ENCODE results near the gene COL18A1.
"Not testable (repeated sequence)": the region's sequence is repeated elsewhere in the genome, so short reads cannot be mapped to it uniquely, and the experiment has no call there.

The COL18A1 gene

DNA sequence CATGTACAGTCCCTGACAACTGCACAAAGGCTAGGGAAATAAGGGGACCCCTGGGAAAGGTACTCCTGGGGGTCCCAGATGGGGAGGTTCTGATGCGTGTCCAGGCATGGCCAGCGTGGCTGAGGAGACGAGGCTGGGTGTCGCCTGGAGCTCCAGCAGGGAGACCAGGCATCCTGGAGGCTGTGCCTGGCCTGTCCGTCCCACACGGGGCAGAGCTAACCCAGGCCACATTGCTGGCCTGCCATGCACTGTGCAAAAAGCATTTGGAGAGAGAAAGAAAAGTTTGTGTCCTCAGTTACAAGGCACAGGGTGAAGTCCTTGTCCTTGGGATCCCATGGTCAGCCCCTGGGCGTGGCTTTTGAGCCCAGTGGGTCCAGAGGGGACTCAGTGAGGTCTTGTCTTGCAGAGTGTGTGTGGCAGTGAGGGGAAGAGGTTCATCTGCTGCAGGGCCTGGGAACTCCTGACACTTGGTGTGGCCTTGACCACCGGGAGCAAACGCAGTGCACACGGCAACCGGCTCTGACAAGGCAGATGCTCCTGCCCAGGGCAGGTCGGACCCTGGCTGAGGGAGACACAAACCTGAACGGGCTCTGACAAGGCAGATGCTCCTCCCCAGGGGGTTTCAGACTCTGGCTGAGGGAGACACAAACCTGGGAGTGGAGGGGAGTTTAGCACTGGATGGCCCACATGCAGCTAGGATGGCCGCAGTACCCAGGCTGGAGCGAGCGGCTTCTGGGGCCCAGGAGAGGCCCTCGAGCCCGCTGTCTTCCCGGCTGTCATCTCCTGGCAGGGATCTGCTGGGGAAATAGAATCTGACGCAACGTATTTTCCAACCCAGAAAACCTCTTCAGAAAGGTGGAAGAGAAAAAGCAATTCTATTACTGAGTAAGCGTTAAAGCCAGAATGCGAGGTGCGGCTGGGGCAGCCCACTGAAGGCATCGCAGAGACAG lies 37.3 kb upstream of the COL18A1 start:
- no peak for DNase-seq

DNA sequence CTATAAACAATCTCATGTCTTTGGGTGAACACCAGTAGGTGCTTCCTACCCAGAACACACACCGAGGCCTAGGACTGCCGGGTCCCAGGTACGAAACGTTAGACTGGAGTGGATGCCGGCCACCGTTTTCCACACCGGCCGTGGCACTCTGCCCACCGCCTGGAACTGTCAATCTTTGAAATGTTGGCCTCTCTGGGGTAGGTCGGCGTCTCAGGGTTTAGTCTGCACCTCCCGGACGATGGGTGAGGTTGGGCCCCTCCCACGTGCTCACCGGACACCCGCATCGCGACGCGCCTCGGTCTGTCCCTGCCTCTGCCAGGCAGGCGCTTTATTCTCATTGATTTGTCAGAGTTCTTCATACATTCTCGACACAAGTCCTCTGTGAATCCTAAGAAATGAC lies 35.9 kb upstream of the COL18A1 start:
- not testable (repeated sequence) for DNase-seq

DNA sequence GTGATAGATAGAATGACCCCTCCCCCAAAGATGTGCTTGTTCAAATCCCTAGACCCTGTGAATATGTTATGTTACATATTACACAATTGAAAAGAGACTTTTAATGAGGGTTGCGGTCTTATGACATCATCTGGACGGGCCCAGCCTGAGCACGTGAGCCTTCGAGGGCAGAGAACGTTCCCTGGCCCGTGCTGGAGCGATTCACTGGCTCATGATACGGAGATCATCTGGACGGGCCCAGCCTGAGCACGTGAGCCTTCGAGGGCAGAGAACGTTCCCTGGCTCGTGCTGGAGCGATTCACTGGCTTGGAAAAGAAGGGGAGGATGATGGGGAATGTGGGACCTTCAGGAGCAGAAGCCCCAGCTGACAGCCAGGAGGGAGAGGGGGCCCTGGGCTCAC lies 34.4 kb upstream of the COL18A1 start:
- DNase-seq: no peak

DNA sequence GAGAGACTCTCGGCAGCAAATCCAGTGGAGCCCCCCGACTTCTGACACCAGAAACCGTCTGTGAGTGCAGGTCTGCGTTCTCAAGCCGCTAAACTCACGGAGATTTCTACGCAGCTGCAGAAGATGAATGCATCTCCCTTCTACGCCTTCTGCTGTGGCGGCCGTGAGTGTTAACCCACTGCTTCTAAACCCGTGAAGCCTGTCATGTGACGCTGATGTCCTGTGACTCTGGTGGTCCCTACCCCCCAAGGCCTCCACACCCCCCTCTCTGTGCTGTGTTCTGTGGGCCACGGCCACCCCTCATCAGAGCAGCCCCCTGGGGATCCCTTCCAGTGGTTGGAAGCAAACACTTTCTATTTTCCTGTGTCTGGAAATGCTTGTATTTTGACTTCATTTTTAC lies 33.9 kb upstream of the COL18A1 start:
- no peak for DNase-seq

- DNase-seq: no peak
Measured at GRCh38 chr21:45371655-45372054, 33.3 kb upstream of the COL18A1 start.

DNA sequence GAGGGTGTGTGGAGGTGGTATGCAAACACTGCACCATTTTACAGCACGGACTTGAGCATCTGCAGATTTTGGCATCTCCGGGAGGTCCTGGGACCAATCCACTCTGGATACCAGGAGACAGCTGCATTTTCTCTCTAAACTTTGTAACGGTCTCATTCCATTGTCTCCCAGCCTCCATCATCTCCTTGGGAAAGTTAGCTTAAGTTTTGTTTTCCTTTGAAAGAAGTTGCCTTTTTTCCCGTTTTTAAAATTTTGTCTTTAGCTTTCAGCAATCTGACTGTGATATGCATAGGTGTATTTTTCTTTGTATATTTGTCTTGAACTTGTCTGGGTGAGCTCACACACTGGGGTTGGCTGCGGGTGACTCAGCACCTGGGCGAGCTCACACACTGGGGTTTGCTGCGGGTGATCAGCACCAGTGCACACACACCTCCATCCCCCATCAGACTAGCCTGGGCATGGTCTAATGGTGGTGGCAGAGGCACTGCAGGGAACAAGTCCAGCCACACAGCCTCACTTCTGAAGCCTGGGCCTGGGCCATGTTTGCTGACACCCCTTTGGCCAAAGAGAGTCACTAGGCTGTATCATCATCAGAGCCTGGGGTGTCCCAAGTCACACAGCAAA lies 32.1 kb upstream of the COL18A1 start:
- DNase-seq: no peak

DNA sequence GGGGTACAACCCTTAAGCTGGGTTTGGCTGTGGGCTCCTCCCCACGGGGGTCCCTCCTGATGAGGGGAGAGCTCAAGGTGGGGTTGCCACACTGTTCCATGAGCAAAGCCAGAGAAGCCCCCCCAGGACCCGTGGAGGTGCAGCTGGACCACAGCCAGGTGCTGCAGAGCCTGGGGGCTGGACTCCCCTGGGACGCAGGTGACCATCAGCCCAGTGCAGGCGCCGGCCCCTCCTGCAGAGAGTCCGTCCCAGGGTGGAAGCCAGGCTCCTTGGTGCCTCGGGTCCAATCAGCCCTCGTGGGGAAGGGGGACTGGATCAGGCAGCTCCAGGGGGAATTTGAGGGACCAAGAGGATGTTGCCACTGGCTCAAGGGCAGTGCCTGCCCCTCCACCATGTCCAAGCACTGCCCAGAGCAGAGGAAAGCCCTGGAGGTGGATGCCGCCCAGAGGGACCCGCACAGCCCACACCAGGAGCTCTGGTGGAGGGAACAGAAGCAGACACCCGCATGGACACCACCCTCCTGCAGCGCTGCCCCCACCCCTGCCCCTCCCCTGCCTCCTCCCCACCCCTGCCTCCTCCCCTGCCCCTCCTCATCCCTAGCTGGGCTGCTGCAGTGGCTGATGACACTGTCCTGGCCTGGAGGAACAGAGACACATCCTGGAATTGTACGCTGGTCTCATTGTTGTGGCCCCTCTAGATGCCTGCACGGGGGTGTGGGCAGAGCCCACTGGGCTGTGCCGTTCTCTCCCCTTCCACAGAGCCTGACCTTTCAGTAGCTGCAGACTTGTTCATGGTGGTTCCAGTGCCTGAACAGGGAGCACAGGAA lies 30.8 kb upstream of the COL18A1 start:
- DNase-seq: no peak

GRCh38 chr21:45374826-45375455 lies 30.0 kb upstream of the COL18A1 start:
- DNase-seq: no peak

DNA sequence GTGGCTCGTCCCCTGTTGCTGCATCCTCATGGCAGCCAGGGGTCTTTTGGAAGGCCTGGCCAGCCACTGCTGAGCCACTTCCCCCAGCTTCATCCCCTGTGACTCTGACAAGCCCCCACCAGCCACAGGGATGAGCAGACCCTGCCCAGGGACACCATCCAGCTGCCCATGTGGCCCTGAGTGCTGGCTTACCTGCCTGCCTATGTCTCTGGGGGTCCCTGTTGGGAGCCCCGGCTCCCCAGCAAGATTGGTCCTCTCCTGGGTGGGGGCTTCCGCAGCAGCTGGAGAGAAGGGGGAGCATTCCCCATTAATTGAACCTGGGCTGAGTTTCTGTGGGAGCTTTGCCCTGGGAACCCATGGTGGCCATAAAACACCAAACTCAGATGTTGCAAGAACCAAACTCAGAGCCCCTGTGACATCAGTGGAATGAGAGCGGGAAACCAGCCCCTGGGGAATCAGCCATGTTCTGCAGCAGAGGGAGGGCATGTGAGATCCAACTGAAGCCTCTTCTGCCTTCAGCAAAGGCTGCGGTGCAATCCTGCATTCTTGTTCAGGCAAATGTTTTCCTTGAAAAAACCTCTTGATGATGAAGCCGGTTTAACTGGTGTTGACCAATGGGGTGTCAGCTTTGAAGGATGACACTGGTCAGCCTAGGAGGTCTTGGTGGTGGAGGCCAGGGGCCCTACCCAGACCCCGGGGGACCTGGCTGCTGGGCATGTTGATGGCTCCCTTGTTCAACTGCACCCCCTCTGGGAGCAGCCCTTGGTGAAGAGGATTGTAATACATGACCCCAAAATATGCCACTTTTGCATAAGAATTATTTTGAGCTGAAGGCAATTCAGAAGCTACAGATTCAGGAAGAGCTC lies 28.3 kb upstream of the COL18A1 start:
- DNase-seq: no peak

GRCh38 chr21:45377325-45377709 lies 27.6 kb upstream of the COL18A1 start:
- DNase-seq: no peak

- no peak for DNase-seq
Measured at GRCh38 chr21:45377866-45378257, 27.1 kb upstream of the COL18A1 start.

DNA sequence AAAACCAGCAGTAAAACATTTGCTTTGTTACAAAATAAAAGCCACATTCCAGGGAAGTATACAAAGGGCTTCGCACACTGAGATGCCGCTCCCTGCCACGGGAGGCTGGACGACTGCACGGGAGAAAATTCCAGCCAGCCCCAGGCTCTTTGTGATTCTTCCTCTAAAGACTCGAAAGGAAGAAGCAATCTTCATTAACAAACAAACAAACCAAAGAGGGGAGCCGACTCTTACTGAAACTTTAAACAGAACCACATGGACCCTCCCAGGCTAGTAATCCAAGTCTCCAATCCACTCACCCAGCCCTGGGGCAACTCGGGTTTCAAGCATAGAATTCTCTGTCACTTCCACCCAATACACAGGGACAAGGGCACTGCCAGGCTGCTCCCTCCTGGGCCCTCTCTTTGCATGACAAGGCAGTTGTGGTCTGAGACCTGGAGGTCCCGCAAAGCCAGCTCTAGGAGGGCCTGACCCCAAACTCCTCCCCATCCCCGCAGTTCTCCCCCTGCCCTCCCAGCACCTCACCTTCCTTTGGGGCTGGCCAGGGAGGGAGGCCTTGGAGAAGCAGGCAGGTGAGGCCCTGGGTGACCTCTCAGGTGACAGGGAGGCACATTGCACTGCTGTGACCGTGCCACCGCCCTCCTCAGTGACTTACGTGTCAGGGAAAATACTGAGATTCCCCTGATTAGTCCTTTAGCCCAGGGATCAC lies 26.6 kb upstream of the COL18A1 start:
- no peak for DNase-seq

GRCh38 chr21:45379171-45379900 lies 25.6 kb upstream of the COL18A1 start:
- no peak for DNase-seq

DNA sequence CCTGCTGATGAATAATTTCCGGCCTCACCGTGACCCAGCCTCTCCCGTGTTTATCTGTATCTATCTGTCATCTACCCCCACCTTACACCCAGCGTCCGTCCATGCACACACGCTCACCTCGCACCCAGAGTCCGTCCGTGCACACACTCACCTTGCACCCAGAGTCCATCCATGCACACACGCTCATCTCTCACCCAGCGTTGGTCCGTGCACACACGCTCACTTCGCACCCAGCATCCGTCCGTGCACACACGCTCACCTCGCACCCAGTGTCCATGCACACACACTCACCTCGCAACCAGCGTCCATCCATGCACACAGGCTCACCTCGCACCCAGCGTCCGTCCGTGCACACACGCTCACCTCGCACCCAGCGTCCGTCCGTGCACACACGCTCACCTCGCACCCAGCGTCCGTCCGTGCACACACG lies 25.0 kb upstream of the COL18A1 start:
- DNase-seq: no peak

GRCh38 chr21:45380566-45380965 lies 24.4 kb upstream of the COL18A1 start:
- DNase-seq: no peak

GRCh38 chr21:45381036-45381787 lies 23.8 kb upstream of the COL18A1 start:
- no peak for DNase-seq

- no peak for DNase-seq
Measured at GRCh38 chr21:45381865-45382696, 22.9 kb upstream of the COL18A1 start.

- no peak for DNase-seq
Measured at GRCh38 chr21:45382697-45382997, 22.3 kb upstream of the COL18A1 start.

DNA sequence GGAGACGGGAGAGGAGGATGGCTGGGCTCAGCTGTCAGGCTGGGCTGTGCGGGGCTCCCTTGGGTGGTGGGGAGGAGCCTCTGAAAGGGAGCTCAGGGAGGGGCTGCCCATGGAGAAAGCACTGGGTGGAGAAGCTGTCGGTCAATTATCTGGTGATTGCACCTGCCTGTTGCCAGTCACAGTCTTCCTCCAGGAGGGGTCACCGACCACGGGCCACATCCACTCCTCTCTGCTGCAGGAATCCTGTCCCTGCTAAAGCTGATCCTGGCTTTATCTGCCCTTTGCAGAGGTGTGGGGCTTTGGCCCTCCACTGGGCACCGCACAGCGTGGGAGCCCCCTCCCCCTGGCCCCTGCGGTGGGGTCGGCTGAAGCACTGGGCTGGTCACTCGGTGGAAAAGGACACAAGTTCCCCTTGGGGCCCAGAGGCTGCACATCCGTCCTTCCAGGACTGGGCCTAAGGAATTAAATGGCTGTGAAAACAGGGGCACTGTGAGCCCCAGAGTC lies 21.8 kb upstream of the COL18A1 start:
- DNase-seq: no peak
